GM10847 (cell line): ENCODE measurements around the gene ITPR2.

Experiments used
- POLR2A ChIP-seq: IDR thresholded peaks from 2 replicates; pipeline ENCODE4 v1.6.1; 2011; ENCODE audit not compliant: insufficient read length; ENCODE audit errors: extremely low read depth

The ITPR2 gene

GRCh38 chr12:26830783-26831551 lies 2.0 kb downstream of the ITPR2 start:
- no peak for TF ChIP-seq POLR2A

- no peak for TF ChIP-seq POLR2A
Measured at GRCh38 chr12:26830363-26830762, 2.6 kb downstream of the ITPR2 start.

GRCh38 chr12:26828280-26829073 lies 4.5 kb downstream of the ITPR2 start:
- no peak for TF ChIP-seq POLR2A

- no peak for TF ChIP-seq POLR2A
Measured at GRCh38 chr12:26826437-26826836, 6.6 kb downstream of the ITPR2 start.

DNA sequence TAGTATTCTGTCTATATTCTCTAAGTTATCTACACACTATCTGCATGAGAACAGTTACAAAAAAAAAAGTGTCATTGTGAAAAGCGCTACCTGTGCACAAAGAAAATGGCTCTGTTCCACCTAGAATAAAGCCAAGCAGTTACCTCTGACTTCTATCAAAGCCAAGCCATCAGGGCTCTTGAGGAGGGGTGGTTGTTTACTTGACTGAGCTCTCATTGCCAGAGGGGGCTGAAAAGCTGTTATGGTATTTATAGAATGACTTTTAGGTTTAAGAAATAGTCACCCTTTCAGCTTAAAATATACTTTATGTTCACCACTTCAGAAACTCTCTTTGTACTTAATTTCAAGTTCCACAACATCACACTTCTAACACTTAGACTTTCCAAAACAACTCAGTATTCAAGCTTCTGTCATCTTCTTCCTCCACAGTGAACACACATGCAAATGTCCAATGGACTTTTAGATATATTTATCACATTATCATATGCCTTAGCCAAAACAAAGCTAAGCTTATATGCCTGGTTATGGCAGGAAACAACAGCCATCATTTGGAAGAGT lies 7.5 kb downstream of the ITPR2 start:
- no peak for TF ChIP-seq POLR2A

GRCh38 chr12:26823390-26823789 lies 9.6 kb downstream of the ITPR2 start:
- no peak for TF ChIP-seq POLR2A

- no peak for TF ChIP-seq POLR2A
Measured at GRCh38 chr12:26822026-26822425, 11.0 kb downstream of the ITPR2 start.

DNA sequence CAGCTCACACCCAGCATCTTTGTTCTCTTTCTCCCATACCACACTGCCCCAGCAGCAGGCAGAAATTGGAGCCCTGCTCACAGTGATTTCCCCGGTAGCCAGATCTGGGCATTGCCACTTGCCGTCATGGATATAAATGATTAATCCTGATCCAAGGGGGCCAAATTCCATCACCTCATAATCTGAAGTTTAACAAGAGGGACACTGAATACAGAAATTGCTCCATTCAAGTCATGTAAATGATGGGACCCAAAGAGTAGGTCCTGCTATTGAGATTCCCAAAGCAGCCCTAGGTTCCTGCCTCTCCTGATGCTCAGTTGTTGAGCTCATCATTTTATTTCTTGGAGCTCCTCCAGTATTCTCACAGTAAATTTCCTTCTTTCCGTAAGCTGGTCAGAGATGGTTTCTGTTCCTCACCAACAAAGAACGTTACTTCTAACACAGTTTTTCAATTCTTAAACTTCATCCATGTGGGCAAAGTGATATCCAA lies 11.7 kb downstream of the ITPR2 start:
- no peak for TF ChIP-seq POLR2A

DNA sequence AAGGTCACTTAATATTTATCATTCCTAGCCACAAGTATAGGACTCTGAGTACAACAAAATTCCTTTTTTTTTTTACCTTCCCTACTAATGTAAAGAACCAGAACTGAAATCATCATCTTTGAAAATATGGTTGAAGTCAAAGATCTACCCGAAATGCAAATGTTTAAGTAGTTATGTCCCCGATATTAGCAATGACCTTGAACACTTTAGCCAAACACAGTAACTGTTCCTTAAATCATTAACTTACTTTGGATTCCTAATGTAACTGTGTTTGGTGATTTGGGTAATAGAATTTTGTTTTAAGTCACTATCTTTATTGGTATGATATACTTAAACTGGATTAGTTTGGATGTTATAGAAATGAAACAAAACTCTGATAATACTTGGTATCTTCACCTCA lies 14.4 kb downstream of the ITPR2 start:
- TF ChIP-seq POLR2A: no peak

DNA sequence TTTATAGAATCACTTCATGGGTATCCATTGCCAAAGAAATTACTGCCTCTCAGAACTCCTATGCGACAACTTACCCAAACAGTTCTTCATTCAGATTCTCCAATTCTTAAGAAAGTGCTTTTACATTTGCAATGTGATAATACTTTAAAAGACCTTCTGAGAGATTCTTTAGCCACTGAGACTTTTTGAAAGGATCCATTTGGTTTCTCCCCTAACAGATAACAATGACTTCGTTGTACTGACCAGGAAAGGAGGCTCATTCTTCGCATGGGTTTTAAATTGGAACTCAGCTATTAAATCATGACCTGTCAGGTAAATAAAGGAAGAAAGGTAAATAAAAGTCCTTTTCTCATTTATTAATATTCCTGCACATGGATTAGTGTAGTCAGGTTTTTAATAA lies 14.8 kb downstream of the ITPR2 start:
- no peak for TF ChIP-seq POLR2A

GRCh38 chr12:26817183-26817591 lies 15.8 kb downstream of the ITPR2 start:
- no peak for TF ChIP-seq POLR2A

- no peak for TF ChIP-seq POLR2A
Measured at GRCh38 chr12:26813812-26814211, 19.2 kb downstream of the ITPR2 start.

- TF ChIP-seq POLR2A: no peak
Measured at GRCh38 chr12:26810330-26810729, 22.7 kb downstream of the ITPR2 start.

- no peak for TF ChIP-seq POLR2A
Measured at GRCh38 chr12:26809611-26810285, 23.2 kb downstream of the ITPR2 start.

DNA sequence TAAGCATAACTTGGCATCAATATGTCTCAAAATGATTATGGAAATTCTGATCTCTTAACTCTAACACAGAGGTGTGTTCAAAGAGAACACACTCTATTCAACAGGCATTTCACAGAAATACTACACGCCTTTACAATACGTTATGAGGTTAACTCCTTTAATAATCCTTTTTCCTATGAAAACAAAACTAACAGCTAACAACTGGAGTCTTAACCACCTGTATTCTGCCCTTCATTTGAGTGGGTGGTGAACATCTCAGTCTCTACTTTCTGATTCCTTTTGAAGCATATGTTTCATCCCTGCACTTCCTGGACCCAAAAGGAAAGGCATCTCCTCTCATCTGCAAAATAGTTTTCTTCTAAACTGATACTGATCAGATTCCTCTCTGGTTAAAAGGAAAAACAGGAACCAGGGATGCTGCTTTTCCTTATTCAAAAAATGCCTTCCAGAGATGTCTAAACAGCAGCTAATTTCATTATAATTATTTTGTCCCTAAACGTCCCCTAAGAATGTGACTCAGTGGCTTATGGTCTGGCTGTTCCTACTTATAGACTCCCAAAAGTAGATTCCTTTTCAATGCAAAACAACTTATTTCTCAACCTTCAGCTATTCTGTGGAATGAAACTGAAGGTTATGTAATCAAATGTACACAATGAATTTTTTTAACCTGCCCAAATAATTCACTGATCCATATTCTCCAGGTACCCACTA lies 24.1 kb downstream of the ITPR2 start:
- no peak for TF ChIP-seq POLR2A

- no peak for TF ChIP-seq POLR2A
Measured at GRCh38 chr12:26807292-26807691, 25.7 kb downstream of the ITPR2 start.
